ENCODE data around the gene LAMA3. TPM values are rescaled to one million over a fixed set of nuclear protein-coding genes. Genes with fewer than 3 reads are reported as not detected.

Gene LAMA3
- total RNA-seq, 1 experiment from 2014 or later: 5.6 TPM

GRCh38 chr18:23971097-23971440 lies 281.8 kb downstream of the LAMA3 start:
- Histone ChIP-seq H4K20me1 (ENCODE audit: insufficient read depth) (no peaks in the 10 kb centered on the region), H3K9ac (ENCODE audit: low read length) (no peak overlapping the region), H3K27me3 (ENCODE audit: insufficient read depth, low read length) (no peaks in the 10 kb centered on the region), H3K27ac (ENCODE audit: low read depth, low read length) (no peak overlapping the region), H3K9me3 (ENCODE audit: control insufficient read depth in 1 of 2, insufficient read depth in 1 of 2, low read depth in 1 of 2, low read length in 2 of 2) (no peaks in the 10 kb centered on the region), H2AFZ (ENCODE audit: low read depth, low read length, poor library complexity, severe bottlenecking) (no peak overlapping the region), H3K9me2 (ENCODE audit: insufficient read depth) (no peaks in the 10 kb centered on the region), H3K4me2 (ENCODE audit: low read length) (no peak overlapping the region), H3K4me1 (ENCODE audit: control insufficient read depth in 1 of 2, insufficient read depth in 2 of 2, low read length in 2 of 2) (no peaks in the 10 kb centered on the region), H3K4me3 (replicated peaks in 1 of 2; ENCODE audit: low read depth in 1 of 2, low read length in 2 of 2) (no peak overlapping the region), H3K36me3 (ENCODE audit: control insufficient read depth in 1 of 2, insufficient read depth in 2 of 2, low read length in 2 of 2) (no peaks in the 10 kb centered on the region), H3K79me2 (ENCODE audit: insufficient read depth, low read length) (no peaks in the 10 kb centered on the region)
- ChIA-PET POLR2A (no interaction called here), RAD21 (ENCODE audit: low non-redundant PET in 1 of 2, low total read pairs in 2 of 2, uncharacterized antibody in 2 of 2, unreplicated experiment in 2 of 2) (no interaction called here), CTCF (no interaction called here)
- ATAC-seq: no peak
- intact Hi-C loops (cut with micrococcal nuclease): no loop called here
- TF ChIP-seq YY1 (IDR thresholded peaks at IDR 0.05; ENCODE audit: extremely low read depth, insufficient replicate concordance, low read depth, low read length): no peak
- no peak for TF ChIP-seq JUND (IDR thresholded peaks at IDR 0.05)
- no peak for TF ChIP-seq POLR2A (IDR thresholded peaks at IDR 0.05; ENCODE audit: borderline replicate concordance, extremely low read depth, insufficient read depth, insufficient read length)
- no peak for TF ChIP-seq POLR2AphosphoS5 (IDR thresholded peaks at IDR 0.05; ENCODE audit: low read depth, low read length)
- no peak for TF ChIP-seq ZNF274 (IDR thresholded peaks at IDR 0.05; ENCODE audit: low read depth, low read length)
- TF ChIP-seq ELF1 (IDR thresholded peaks at IDR 0.05; ENCODE audit: borderline replicate concordance, low read depth): no peak
- TF ChIP-seq ZBTB33 (IDR thresholded peaks at IDR 0.05; ENCODE audit: extremely low read depth, insufficient replicate concordance, low read length): no peak
- TF ChIP-seq CEBPB (IDR thresholded peaks at IDR 0.05; ENCODE audit: low read depth): no peak
- no peak for TF ChIP-seq CTCF (IDR thresholded peaks at IDR 0.05 in 2 of 3, conservative IDR thresholded peaks at IDR 0.05 in 1 of 3; ENCODE audit: borderline replicate concordance in 1 of 3, insufficient read depth in 1 of 3, low read depth in 2 of 3, low read length in 2 of 3)
- no peak for TF ChIP-seq SP1 (IDR thresholded peaks at IDR 0.05; ENCODE audit: low read depth)
- TF ChIP-seq ATF3 (IDR thresholded peaks at IDR 0.05): no peak
- TF ChIP-seq EZH2 (IDR thresholded peaks at IDR 0.05): no peak
- no peak for TF ChIP-seq MAX (IDR thresholded peaks at IDR 0.05)
- no TSS peak for BruUV-seq (replicated peaks)
- no peak for DNase-seq (ENCODE audit: low read depth, low spot score)

Data from HCT116 (cell line).